ENCODE data around the gene MDC1. TPM values are rescaled to one million over a fixed set of nuclear protein-coding genes. Genes with fewer than 3 reads are reported as not detected.

Gene MDC1
- total RNA-seq, 1 donor from 2014 or later: 58.5 TPM

DNA sequence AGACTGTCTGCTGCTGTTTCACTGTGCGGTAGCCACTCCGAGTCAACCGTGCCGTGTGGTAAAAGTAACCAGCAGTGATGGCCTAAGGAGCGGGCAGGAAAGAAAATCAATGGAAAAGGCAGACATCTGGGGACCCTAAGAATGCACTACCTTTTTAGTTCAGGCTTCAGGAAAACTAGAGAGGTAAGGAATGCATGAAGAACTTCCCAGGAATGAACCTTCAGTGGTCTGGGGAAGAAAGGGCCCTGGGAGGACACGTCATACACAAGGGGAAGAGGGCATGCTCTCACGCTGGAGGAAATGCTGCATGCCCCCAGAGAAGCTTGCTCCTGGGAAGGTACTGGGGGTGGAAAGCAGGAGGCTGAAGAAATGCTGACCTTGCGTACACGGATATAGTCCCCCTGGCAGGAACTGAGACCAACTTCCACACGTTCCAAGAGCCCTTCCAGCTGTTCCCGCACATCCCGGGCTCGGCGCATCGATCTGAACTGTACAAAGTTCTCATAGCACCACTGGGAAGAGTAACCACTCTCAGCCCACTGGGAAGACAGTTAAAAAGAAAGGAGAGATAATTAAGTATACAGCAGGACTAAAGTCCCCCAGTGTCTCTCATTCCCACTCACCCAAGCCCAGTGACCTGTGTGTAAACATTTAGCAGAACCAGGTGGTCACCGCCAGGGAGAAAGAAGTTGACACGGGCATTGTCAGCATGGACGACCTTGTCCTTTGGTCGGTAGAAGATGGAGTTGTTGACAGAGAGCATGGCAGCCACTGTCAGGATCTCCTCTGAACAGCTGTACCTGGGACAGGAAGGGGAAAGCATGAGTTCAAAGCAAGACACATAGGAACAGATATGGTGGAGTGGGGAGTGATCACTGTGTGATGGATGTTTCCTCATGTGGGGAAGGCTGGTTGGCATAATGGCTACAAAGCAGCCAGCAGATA is 62.0 kb downstream of the MDC1 start:
- H3K27me3 Mint-ChIP-seq: no peaks in the 10 kb centered on the region
- no peak overlapping the region for H3K4me3 Mint-ChIP-seq (ENCODE audit: low read depth)
- no peaks in the 10 kb centered on the region for H3K9me3 Mint-ChIP-seq (ENCODE audit: low read depth)
- peaks cover 24% of the 10 kb centered on the region for H3K36me3 Mint-ChIP-seq (ENCODE audit: insufficient read depth)
- H3K27ac Mint-ChIP-seq: no peak overlapping the region
- TF ChIP-seq, protein P1, sequence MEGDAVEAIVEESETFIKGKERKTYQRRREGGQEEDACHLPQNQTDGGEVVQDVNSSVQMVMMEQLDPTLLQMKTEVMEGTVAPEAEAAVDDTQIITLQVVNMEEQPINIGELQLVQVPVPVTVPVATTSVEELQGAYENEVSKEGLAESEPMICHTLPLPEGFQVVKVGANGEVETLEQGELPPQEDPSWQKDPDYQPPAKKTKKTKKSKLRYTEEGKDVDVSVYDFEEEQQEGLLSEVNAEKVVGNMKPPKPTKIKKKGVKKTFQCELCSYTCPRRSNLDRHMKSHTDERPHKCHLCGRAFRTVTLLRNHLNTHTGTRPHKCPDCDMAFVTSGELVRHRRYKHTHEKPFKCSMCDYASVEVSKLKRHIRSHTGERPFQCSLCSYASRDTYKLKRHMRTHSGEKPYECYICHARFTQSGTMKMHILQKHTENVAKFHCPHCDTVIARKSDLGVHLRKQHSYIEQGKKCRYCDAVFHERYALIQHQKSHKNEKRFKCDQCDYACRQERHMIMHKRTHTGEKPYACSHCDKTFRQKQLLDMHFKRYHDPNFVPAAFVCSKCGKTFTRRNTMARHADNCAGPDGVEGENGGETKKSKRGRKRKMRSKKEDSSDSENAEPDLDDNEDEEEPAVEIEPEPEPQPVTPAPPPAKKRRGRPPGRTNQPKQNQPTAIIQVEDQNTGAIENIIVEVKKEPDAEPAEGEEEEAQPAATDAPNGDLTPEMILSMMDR (IDR thresholded peaks at IDR 0.05; ENCODE audit: unreplicated experiment): no peak
- no peaks in the 10 kb centered on the region for H3K4me1 Mint-ChIP-seq (ENCODE audit: low read depth)
- no peak for DNase-seq (ENCODE audit: low spot score, unreplicated experiment)

DNA sequence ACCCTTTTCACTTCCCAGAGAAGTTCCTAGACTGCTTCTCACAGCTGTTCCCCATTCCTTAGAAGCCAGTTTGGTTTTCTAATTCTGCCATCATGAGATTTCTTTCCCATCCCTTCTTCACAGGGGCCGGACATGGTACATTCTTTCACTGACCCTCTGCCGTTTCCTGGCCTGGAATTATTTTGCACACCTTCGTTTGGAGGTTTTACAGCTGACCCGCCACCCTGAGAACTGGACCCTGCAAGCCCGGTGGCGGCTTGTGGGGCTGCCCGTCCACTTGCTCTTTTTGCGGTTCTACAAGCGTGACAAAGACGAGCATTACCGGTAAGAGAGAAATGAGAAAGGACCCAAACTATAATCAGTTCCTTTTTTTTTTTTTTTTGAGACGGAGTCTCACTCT is 65.9 kb downstream of the MDC1 start:
- Mint-ChIP-seq H3K36me3 (ENCODE audit: insufficient read depth) (peaks cover 14% of the 10 kb centered on the region), H3K4me3 (ENCODE audit: low read depth) (no peak overlapping the region), H3K4me1 (ENCODE audit: low read depth) (peaks cover 11% of the 10 kb centered on the region), H3K27ac (peak overlapping the region; percentile 62), H3K9me3 (ENCODE audit: low read depth) (no peaks in the 10 kb centered on the region), H3K27me3 (no peaks in the 10 kb centered on the region)
- TF ChIP-seq, protein P1 (IDR thresholded peaks at IDR 0.05; ENCODE audit: unreplicated experiment): no peak
- DNase-seq (ENCODE audit: low spot score, unreplicated experiment): no peak

Other genes starting within 250 kb of the MDC1 start
- gene HLA-E, start 227.8 kb downstream of the MDC1 start, total RNA-seq: 27.6 and 28.4 TPM in 2 replicates
- 75.2 and 81.9 TPM in 2 replicates for gene GNL1, start 160.8 kb downstream of the MDC1 start, total RNA-seq
- 16.6 and 19.7 TPM in 2 replicates for gene PRR3, start 160.0 kb downstream of the MDC1 start, total RNA-seq
- 72.0 and 78.7 TPM in 2 replicates for gene ABCF1, start 145.8 kb downstream of the MDC1 start, total RNA-seq
- gene PPP1R10, start 100.0 kb downstream of the MDC1 start, total RNA-seq: 141 and 142 TPM in 2 replicates
- 27.5 and 28.2 TPM in 2 replicates for gene MRPS18B, start 99.4 kb downstream of the MDC1 start, total RNA-seq
- gene ATAT1, start 90.4 kb downstream of the MDC1 start, total RNA-seq: 71.2 and 74.2 TPM in 2 replicates
- 18.8 and 19.5 TPM in 2 replicates for gene C6orf136, start 70.1 kb downstream of the MDC1 start, total RNA-seq
- gene DHX16, start 44.3 kb downstream of the MDC1 start, total RNA-seq: 30.0 and 31.0 TPM in 2 replicates
- gene PPP1R18, start 30.6 kb downstream of the MDC1 start, total RNA-seq: 22.5 and 25.4 TPM in 2 replicates
- gene NRM, start 26.3 kb downstream of the MDC1 start, total RNA-seq: 35.5 and 37.9 TPM in 2 replicates
- 1,227 and 1,272 TPM in 2 replicates for gene TUBB, start 3.1 kb upstream of the MDC1 start, total RNA-seq
- 111 and 115 TPM in 2 replicates for gene FLOT1, start 25.4 kb upstream of the MDC1 start, total RNA-seq
- gene IER3, start 27.3 kb upstream of the MDC1 start, total RNA-seq: 22.1 and 23.2 TPM in 2 replicates
- 154 and 163 TPM in 2 replicates for gene DDR1, start 167.2 kb upstream of the MDC1 start, total RNA-seq
- 73.0 and 74.7 TPM in 2 replicates for gene GTF2H4, start 190.9 kb upstream of the MDC1 start, total RNA-seq
- gene VARS2, start 197.0 kb upstream of the MDC1 start, total RNA-seq: 56.3 and 58.0 TPM in 2 replicates
- 1.0 and 2.6 TPM in 2 replicates for gene SFTA2, start 214.9 kb upstream of the MDC1 start, total RNA-seq
- gene MUCL3, start 223.7 kb upstream of the MDC1 start, total RNA-seq: 0.05 TPM in 1 of 2 replicates, not detected in the other

Data from progenitor cell of endocrine pancreas (in vitro differentiated cells).